ENCODE data around the gene HBP1.

HBP1 gene

GRCh38 chr7:107230334-107230733 lies 61.5 kb downstream of the HBP1 start:
- no peak for DNase-seq (ENCODE audit: low read depth)
- TF ChIP-seq CTCF (IDR thresholded peaks at IDR 0.05; ENCODE audit: control insufficient read depth, insufficient read depth, low read depth, low read length, missing control alignments): no peak
- H3K4me3 ChIP-seq (ENCODE audit: control insufficient read depth, low read depth, low read length): no peak overlapping the region

- no peak for DNase-seq (ENCODE audit: low read depth)
- no peak overlapping the region for H3K4me3 ChIP-seq (ENCODE audit: control insufficient read depth, low read depth, low read length)
- TF ChIP-seq CTCF (IDR thresholded peaks at IDR 0.05; ENCODE audit: control insufficient read depth, insufficient read depth, low read depth, low read length, missing control alignments): no peak
These were observed 63.8 kb downstream of the HBP1 start for GRCh38 chr7:107232568-107233090.

GRCh38 chr7:107233174-107233573 lies 64.4 kb downstream of the HBP1 start:
- DNase-seq (ENCODE audit: low read depth): no peak
- TF ChIP-seq CTCF (IDR thresholded peaks at IDR 0.05; ENCODE audit: control insufficient read depth, insufficient read depth, low read depth, low read length, missing control alignments): no peak
- H3K4me3 ChIP-seq (ENCODE audit: control insufficient read depth, low read depth, low read length): no peak overlapping the region

DNA sequence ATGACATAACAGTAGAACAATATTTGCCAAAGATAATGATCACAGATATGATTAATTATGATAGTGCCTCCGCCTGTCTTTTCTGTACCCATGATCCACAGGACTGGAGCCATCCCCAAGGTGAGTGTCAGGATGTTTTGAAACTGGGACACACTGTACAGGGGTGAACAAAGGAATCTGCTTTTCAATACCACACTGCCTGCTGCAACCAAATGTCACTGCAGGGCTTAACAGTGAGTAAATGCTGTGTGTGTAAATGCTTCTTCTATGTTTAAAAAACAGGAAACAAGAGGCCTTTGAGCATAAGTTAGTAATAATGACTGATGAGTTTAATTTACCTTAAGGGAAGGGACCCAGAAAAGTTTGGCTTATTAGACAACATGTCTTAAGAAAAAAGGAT lies 65.2 kb downstream of the HBP1 start:
- TF ChIP-seq CTCF (IDR thresholded peaks at IDR 0.05; ENCODE audit: control insufficient read depth, insufficient read depth, low read depth, low read length, missing control alignments): no peak
- DNase-seq (ENCODE audit: low read depth): no peak
- no peak overlapping the region for H3K4me3 ChIP-seq (ENCODE audit: control insufficient read depth, low read depth, low read length)

- no peak for DNase-seq (ENCODE audit: low read depth)
- H3K4me3 ChIP-seq (ENCODE audit: control insufficient read depth, low read depth, low read length): no peak overlapping the region
- no peak for TF ChIP-seq CTCF (IDR thresholded peaks at IDR 0.05; ENCODE audit: control insufficient read depth, insufficient read depth, low read depth, low read length, missing control alignments)
These were observed 65.6 kb downstream of the HBP1 start for GRCh38 chr7:107234436-107234835.

- no peak overlapping the region for H3K4me3 ChIP-seq (ENCODE audit: control insufficient read depth, low read depth, low read length)
- DNase-seq (ENCODE audit: low read depth): no peak
- no peak for TF ChIP-seq CTCF (IDR thresholded peaks at IDR 0.05; ENCODE audit: control insufficient read depth, insufficient read depth, low read depth, low read length, missing control alignments)
These were observed 68.1 kb downstream of the HBP1 start for GRCh38 chr7:107236862-107237261.

DNA sequence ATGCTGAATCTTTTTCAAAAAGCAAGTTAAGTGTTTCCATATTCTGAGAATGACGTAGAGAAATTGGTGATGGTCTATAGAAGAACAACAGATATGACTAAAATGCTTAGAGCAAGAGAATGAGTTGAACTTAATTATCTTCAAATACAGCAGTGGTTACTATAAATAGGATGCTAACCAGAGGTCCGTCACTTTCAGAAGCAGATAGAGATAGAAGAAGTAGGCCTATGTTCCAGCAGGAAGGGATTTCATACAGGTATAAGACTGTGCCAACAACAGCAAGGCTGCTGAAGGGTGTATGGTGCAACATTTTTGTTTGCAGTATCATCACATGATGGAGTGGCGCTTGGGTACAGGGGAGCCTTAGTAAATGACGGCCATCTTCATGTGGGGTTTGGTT lies 68.6 kb downstream of the HBP1 start:
- H3K4me3 ChIP-seq (ENCODE audit: control insufficient read depth, low read depth, low read length): no peak overlapping the region
- no peak for DNase-seq (ENCODE audit: low read depth)
- TF ChIP-seq CTCF (IDR thresholded peaks at IDR 0.05; ENCODE audit: control insufficient read depth, insufficient read depth, low read depth, low read length, missing control alignments): no peak

All from AG09309 (cell line).